K562 (cell line): ENCODE measurements around the gene EMC8.

ENCODE experiments used
- ATF1 ChIP-seq, 2 experiments: fragments of 450-650 bp in 1 of 2; IDR thresholded peaks; 2 replicates each; pipeline ENCODE4 v1.6.1; 2016; ENCODE audit warnings: missing compliant biosample characterization in 1 of 2, missing genetic modification characterization in 1 of 2
- EGR1 ChIP-seq: fragments of 450-650 bp; conservative IDR thresholded peaks from 2 replicates; pipeline ENCODE4 v1.6.1; 2017; ENCODE audit warnings: mild to moderate bottlenecking
- FOXK2 ChIP-seq, 2 experiments: fragments of 450-650 bp; IDR thresholded peaks in 1 of 2; conservative IDR thresholded peaks in 1 of 2; 2 replicates each; pipeline ENCODE4 v1.6.1; 2016; ENCODE audit warnings: low read depth in 2 of 2, mild to moderate bottlenecking in 1 of 2
- PHB2 ChIP-seq: fragments of 450-650 bp; IDR thresholded peaks from 2 replicates; pipeline ENCODE4 v1.6.1; 2017; ENCODE audit warnings: low read depth
- ZFP1 ChIP-seq: fragments of 450-650 bp; formaldehyde crosslinking; IDR thresholded peaks from 2 replicates; pipeline ENCODE4 v1.4.0; 2020; ENCODE audit warnings: mild to moderate bottlenecking, mixed read lengths
- TF ChIP-seq, protein P1 (sequence below): sonication (generic); formaldehyde crosslinking; IDR thresholded peaks from 2 replicates; pipeline ENCODE4 v1.8.1; 2023; ENCODE audit warnings: mild to moderate bottlenecking, missing genetic modification reagents
- TF ChIP-seq, protein P2 (sequence below), 2 experiments: IDR thresholded peaks in 1 of 2; conservative IDR thresholded peaks in 1 of 2; 2 replicates each; pipeline ENCODE4 v1.6.1; 2016; ENCODE audit warnings: low read depth in 2 of 2, mild to moderate bottlenecking in 1 of 2, missing compliant biosample characterization in 1 of 2, missing genetic modification characterization in 1 of 2, moderate library complexity in 1 of 2
- TF ChIP-seq, protein P3 (sequence below), 3 experiments: IDR thresholded peaks in 2 of 3; conservative IDR thresholded peaks in 1 of 3; 2 replicates each; pipeline ENCODE4 v1.5.1; 2011 to 2012; ENCODE audit warnings: low read length in 3 of 3, mild to moderate bottlenecking in 3 of 3, control low read depth in 2 of 3, improper control_type of control experiment in 1 of 3, inconsistent platforms in 1 of 3, low read depth in 1 of 3, mixed read lengths in 1 of 3, moderate library complexity in 1 of 3; ENCODE audit not compliant: insufficient read depth in 2 of 3
- TF ChIP-seq, protein P4 (sequence below): fragments of 250-450 bp; sonication (Bioruptor Pico); IDR thresholded peaks from 2 replicates; pipeline ENCODE4 v1.8.0; 2022; ENCODE audit warnings: moderate library complexity, mild to moderate bottlenecking, inconsistent platforms
- TF ChIP-seq, protein P5 (sequence below), 2 experiments: fragments of 450-650 bp; formaldehyde crosslinking in 1 of 2; IDR thresholded peaks; 2 replicates each; pipeline versions ENCODE4 v1.4.0 to v1.6.1; 2014 to 2020; ENCODE audit warnings: mild to moderate bottlenecking in 2 of 2, borderline replicate concordance in 1 of 2, low read depth in 1 of 2

DNA sequence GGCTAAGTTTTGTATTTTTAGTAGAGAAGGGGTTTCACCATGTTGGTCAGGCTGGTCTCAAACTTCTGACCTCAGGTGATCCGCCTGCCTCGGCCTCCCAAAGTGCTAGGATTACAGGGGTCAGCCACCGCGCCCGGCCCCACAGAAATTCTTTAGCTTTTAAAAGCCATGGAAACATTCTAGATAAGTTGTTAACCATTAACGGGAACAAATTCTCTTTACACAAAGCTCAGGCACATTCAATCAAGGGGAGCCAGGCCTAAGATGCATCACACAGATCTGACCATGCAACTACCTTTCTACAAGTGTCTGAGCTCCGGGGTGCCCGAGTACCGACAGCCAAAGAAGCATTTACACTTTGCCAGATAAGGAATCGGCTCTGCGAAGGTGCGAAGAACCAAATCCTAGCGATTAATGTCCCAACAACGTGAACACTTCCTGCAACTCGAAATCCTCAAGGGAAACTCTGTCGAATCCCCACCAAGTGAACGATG is 1.0 kb downstream of the EMC8 start:
- TF ChIP-seq EGR1 (no peak), PHB2 (no peak), FOXK2 (conservative IDR thresholded peaks at IDR 0.05 in 1 of 2, IDR thresholded peaks at IDR 0.05 in 1 of 2; ENCODE audit: low read depth in 2 of 2) (no peak), ZFP1 (CRISPR knock-in tag) (no peak), ATF1 (CRISPR knock-in tag; IDR thresholded peaks at IDR 0.05) (no peak), ATF1 (tag; IDR thresholded peaks at IDR 0.05) (no peak)
- TF ChIP-seq, protein P1, sequence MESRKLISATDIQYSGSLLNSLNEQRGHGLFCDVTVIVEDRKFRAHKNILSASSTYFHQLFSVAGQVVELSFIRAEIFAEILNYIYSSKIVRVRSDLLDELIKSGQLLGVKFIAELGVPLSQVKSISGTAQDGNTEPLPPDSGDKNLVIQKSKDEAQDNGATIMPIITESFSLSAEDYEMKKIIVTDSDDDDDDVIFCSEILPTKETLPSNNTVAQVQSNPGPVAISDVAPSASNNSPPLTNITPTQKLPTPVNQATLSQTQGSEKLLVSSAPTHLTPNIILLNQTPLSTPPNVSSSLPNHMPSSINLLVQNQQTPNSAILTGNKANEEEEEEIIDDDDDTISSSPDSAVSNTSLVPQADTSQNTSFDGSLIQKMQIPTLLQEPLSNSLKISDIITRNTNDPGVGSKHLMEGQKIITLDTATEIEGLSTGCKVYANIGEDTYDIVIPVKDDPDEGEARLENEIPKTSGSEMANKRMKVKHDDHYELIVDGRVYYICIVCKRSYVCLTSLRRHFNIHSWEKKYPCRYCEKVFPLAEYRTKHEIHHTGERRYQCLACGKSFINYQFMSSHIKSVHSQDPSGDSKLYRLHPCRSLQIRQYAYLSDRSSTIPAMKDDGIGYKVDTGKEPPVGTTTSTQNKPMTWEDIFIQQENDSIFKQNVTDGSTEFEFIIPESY (CRISPR knock-in tag), result no peak
- TF ChIP-seq, protein P2, sequence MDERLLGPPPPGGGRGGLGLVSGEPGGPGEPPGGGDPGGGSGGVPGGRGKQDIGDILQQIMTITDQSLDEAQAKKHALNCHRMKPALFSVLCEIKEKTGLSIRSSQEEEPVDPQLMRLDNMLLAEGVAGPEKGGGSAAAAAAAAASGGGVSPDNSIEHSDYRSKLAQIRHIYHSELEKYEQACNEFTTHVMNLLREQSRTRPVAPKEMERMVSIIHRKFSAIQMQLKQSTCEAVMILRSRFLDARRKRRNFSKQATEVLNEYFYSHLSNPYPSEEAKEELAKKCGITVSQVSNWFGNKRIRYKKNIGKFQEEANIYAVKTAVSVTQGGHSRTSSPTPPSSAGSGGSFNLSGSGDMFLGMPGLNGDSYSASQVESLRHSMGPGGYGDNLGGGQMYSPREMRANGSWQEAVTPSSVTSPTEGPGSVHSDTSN (CRISPR knock-in tag; IDR thresholded peaks at IDR 0.05; ENCODE audit: low read depth), result no peak
- TF ChIP-seq, protein P2 (tag; conservative IDR thresholded peaks at IDR 0.05; ENCODE audit: low read depth), result no peak
- TF ChIP-seq, protein P3, sequence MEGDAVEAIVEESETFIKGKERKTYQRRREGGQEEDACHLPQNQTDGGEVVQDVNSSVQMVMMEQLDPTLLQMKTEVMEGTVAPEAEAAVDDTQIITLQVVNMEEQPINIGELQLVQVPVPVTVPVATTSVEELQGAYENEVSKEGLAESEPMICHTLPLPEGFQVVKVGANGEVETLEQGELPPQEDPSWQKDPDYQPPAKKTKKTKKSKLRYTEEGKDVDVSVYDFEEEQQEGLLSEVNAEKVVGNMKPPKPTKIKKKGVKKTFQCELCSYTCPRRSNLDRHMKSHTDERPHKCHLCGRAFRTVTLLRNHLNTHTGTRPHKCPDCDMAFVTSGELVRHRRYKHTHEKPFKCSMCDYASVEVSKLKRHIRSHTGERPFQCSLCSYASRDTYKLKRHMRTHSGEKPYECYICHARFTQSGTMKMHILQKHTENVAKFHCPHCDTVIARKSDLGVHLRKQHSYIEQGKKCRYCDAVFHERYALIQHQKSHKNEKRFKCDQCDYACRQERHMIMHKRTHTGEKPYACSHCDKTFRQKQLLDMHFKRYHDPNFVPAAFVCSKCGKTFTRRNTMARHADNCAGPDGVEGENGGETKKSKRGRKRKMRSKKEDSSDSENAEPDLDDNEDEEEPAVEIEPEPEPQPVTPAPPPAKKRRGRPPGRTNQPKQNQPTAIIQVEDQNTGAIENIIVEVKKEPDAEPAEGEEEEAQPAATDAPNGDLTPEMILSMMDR (IDR thresholded peaks at IDR 0.05 in 2 of 3, conservative IDR thresholded peaks at IDR 0.05 in 1 of 3; ENCODE audit: insufficient read depth in 2 of 3, low read depth in 1 of 3, low read length in 3 of 3), result no peak
- TF ChIP-seq, protein P4, sequence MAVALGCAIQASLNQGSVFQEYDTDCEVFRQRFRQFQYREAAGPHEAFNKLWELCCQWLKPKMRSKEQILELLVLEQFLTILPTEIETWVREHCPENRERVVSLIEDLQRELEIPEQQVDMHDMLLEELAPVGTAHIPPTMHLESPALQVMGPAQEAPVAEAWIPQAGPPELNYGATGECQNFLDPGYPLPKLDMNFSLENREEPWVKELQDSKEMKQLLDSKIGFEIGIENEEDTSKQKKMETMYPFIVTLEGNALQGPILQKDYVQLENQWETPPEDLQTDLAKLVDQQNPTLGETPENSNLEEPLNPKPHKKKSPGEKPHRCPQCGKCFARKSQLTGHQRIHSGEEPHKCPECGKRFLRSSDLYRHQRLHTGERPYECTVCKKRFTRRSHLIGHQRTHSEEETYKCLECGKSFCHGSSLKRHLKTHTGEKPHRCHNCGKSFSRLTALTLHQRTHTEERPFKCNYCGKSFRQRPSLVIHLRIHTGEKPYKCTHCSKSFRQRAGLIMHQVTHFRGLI (CRISPR knock-in tag), result no peak
- TF ChIP-seq, protein P5, sequence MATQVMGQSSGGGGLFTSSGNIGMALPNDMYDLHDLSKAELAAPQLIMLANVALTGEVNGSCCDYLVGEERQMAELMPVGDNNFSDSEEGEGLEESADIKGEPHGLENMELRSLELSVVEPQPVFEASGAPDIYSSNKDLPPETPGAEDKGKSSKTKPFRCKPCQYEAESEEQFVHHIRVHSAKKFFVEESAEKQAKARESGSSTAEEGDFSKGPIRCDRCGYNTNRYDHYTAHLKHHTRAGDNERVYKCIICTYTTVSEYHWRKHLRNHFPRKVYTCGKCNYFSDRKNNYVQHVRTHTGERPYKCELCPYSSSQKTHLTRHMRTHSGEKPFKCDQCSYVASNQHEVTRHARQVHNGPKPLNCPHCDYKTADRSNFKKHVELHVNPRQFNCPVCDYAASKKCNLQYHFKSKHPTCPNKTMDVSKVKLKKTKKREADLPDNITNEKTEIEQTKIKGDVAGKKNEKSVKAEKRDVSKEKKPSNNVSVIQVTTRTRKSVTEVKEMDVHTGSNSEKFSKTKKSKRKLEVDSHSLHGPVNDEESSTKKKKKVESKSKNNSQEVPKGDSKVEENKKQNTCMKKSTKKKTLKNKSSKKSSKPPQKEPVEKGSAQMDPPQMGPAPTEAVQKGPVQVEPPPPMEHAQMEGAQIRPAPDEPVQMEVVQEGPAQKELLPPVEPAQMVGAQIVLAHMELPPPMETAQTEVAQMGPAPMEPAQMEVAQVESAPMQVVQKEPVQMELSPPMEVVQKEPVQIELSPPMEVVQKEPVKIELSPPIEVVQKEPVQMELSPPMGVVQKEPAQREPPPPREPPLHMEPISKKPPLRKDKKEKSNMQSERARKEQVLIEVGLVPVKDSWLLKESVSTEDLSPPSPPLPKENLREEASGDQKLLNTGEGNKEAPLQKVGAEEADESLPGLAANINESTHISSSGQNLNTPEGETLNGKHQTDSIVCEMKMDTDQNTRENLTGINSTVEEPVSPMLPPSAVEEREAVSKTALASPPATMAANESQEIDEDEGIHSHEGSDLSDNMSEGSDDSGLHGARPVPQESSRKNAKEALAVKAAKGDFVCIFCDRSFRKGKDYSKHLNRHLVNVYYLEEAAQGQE (IDR thresholded peaks at IDR 0.05; ENCODE audit: borderline replicate concordance), result no peak
- TF ChIP-seq, protein P5 (CRISPR knock-in tag; IDR thresholded peaks at IDR 0.05; ENCODE audit: low read depth), result no peak
